Hematopoietic multipotent progenitor cell treated with erythropoietin and hydrocortisone succinate and interleukin-3 and kit ligand, for 17 days (in vitro differentiated cells): ENCODE data around the gene THSD4.

Experiments used
- DNase-seq: peaks from one replicate; pipeline ENCODE4 v3.0.0-alpha.2; 2015; ENCODE audit warnings: low spot score

The THSD4 gene

DNA sequence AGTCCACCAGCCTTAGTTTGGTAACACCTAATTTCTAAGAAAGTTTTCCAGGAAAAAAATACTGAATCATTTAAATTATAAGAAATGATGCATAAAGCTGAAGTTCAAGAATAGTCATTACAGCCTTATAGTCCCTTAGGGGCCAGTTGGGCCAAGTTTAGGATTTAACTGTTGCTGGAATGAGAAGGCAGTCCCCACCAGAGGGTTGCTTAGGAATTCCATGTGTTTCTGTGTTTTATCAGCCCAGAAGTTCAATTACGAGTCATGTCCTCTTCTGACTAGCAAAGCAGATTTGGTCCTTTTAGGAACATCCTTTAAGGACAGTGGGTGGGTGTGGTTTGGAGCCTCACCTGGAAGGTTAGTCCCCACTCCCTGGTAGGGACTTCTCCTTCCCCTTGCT lies 638.1 kb downstream of the THSD4 start:
- no peak for DNase-seq

DNA sequence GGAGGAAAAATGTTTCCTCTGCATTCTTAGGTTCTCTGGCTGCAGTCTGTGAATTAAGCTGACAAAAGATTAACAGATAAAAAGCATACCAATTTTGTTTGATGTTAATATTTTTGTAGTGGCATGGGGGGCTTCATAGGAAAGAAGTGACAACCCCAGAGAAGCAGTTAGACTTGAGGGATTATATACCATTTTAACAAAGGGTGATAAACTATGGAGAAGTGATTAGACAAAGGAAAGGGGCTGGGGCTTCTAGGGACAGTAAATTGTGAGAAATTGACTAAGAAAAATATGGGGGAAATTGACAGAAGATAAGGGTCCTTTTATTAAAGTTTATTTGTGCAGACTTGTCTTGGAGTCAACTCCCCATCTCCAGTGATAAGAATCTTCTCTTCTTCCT lies 639.4 kb downstream of the THSD4 start:
- DNase-seq: no peak

DNA sequence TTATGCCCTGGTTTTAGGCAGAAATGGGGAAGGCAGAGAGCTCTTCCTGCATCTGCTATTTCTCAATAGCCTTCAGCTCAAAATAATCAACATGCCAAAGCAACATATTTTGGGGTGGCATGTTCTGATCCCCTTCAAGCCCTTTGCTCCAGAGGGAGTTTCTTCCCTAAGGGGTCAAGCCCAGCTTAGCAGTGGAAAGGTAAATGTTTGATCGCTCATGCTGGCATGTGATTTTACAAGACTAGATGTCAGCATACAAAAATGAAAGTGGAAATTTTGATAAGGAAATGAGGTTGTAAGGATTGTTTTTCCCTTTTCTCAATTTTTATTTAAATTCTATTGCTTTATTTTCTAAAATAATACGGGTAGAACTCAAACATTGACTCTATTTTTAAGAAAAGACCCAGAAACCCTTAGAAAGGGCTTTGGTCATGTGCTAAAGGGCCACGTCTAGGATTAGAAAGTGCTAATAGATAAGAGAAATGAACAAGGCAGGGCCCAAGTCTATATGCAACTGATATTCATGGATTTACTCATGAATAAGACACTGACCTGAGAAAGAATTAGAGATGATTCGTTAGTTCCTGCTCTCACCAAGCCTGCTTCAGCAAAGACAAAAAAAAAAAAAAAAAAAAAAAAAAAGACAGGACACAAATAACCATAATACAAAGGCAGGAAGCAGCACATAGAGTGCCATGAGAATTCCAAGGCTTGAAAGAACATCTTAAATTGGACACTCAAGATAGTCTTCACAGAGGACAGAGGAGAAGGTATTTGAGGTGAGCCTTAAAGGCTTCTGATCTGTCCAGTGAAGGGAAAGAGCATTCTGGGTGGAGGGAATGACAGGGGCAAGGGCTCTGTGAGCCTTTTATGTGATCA lies 640.1 kb downstream of the THSD4 start:
- no peak for DNase-seq

DNA sequence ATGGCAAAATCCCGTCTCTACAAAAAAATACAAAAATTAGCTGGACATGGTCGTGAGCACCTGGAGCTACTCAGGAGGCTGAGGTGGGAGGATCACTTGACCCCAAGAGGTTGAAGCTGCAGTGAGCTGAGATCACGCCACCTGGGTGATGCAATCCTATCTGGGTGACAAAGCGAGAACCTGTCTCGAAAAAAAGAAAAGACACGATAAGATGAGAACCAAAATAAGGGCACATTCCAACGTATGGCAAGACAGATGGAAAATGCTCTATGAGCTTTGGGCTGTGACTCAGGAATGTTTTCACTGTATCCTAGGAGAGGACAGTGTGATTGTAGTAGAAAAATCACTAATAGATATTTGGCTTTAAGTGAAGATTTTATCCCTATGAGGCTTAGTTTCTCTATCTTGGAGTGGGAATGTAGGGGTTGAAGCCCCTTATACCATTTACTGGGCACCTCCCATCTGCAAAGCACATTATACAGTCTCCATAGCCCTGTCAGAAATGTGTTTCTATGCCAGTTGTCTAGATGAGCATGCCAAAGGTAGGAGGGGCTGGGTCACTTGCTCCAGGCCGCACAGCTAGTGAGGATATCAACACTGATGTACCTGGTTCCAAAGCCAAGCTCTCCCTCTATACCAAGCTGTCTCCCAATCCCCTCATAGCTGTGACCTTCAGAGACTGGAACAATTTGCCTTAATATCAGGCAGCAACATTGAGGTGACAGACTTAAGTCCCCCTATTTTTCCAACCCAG lies 641.5 kb downstream of the THSD4 start:
- no peak for DNase-seq

DNA sequence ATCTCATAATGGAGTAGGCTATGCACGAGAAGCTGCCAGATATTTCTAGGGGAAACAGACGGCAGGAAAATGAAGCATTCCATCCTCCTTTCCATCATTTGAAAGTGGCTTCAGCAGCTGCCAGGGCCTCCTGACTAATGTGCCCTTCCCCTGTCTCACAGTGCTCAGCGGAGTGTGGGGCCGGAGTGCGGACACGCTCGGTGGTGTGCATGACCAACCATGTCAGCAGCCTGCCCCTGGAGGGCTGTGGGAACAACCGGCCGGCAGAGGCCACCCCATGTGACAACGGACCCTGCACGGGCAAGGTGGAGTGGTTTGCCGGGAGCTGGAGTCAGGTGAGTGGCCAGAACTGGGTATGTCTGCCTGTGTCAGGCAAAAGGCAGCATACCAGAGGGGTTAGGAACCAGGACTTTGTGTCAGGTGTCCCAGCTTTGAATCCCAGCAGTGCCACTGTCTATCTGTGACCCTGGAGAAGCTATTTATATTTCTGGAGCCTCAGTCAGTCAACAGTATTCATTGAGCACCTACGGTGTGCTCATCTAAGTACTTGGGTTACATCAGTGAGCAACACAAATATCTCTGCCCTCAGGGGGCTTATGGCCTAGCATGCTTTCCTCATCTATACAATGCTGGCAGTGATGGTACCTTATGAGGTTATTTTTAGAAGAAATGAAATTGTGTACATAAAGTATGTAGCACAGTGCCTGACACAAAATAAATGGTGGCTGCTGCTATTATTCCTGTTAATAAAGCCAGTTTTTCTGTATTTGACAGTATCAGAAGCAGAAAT lies 642.7 kb downstream of the THSD4 start:
- DNase-seq: no peak

DNA sequence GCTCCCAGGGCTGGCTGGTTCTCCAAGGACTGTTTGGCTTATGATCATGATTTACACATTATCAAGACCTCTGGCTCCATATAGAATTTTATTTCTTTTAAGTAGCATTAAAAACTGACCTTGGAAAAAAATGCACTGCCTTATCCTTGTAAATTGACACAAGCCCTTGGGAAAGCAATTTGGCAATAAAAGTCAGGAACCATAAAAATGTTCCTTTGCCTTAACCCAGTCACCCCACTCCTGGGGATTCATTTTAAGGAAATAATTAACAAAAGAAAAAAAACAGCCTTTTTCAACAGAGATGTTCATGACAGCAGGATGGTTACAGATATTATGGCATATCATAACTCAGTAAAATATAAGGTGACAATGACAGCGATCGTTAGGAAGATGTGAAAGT lies 643.4 kb downstream of the THSD4 start:
- no peak for DNase-seq

DNA sequence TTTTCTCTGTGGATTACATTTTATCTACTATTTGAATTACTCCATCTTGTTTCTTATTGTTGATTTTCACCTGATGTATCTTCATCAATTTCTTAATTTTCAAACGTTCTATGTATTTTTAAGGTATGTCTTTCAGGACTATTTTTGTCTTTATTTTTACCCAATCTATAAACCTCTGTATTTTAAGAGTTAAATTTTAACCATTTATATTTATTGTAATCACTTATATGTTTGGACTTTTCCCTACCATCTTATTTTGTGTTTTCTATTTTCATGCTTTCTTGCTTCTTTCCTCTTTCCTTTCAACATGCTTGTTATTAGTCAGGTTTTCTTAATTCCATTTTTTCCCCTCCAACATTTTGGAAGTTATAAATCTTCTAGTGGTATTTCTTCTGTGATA lies 645.6 kb downstream of the THSD4 start:
- no peak for DNase-seq

DNA sequence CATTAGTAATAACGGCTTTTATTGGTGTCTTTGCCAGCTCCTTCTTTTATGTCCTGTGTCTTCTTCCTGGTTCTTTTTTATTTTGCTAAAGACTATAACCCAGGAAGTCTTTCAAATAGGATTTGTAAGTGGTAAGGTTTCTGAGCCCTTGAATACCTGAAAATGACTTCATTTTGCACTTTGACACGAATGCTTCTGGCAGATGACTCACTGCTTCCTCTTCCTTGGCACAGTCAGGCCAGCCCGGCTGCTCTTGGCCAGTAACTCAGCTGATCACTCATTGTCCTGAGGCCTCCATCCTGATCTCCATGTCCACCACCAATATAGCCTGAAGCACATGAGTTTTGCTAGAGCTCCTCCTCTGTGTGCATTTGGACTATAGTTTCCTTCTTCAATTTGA lies 646.4 kb downstream of the THSD4 start:
- DNase-seq: no peak

DNA sequence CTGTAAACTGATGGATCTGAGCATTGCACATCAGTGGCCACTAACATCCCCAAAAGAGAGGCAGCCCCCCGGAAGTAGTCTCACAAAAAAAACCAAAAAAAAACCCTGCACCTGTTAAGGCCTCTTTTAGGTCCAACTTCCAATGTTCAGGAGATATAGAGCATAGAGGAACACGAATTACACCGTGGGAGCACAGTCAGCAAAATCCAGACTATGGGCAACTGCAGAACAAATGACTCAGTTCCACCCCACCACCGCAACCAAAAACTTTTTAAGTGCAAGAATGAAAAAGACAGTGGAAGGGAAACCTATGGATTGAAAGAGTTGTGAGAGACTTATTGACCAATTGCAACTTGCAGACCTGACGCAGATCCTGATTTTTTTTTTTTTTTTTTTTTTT lies 652.9 kb downstream of the THSD4 start:
- no peak for DNase-seq

DNA sequence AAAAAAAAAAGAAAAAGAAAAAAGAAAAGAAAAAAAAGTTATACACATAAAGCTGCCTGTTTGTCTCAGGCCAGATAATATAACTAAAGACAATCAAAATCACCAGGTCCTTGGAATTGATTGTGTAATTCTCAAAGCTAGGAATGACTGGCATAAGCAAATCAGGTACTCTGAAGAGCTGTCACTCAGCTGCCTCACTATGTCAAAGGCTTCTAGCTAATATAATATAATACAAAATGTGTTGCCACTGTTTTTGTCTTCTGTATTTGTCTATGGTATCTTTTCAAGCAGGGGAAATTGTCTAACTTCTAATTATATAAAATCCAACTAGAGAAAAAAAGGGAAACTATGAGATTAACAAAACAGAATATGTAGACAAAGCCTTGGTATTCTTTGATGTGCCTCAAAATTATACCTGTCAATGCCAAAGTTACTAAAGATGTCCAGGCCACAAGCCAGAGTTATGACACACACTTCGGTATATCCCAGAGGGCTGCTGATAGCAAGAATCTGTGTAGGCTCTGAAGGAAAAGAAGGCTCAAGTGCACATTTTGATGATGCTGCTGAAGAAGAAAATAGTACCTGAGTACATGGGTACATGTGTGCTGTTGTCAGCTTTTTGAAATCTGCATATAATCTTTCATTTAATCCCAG lies 658.1 kb downstream of the THSD4 start:
- no peak for DNase-seq

DNA sequence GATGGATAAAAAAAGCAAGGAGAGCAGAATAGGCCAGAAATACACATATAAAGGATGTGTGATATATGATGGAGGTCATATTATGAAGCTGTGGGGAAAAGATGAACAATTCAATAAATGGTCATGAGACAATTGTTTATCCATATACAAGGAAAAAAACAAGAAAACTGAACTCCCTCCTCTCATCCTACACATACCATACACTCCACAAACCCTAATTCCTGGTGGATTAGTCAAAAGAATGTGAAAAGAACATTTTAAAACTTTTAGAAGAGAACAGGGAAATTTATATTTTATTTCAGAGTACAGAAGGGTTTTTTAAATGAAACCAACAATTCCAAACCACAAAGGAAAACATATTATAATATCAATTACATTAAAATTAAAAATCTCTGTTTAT lies 660.6 kb downstream of the THSD4 start:
- DNase-seq: no peak

DNA sequence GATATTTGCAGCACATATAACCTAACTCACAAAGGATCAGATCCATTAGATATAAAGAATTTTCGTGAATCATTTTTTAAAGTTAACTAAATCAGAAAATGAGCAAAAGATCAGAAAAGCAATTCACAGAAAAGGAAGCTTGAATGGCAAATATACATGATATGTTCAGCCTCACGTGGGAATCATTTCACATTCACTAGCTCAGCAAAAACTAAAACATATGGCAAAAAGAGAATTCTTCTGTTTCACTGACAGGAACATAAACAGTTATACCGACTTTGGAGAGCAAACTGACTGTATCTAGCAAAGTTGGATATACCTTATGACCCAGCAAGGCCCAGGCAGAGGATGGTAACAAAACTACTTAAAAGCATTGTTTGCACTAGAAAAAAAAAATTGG lies 661.0 kb downstream of the THSD4 start:
- no peak for DNase-seq

DNA sequence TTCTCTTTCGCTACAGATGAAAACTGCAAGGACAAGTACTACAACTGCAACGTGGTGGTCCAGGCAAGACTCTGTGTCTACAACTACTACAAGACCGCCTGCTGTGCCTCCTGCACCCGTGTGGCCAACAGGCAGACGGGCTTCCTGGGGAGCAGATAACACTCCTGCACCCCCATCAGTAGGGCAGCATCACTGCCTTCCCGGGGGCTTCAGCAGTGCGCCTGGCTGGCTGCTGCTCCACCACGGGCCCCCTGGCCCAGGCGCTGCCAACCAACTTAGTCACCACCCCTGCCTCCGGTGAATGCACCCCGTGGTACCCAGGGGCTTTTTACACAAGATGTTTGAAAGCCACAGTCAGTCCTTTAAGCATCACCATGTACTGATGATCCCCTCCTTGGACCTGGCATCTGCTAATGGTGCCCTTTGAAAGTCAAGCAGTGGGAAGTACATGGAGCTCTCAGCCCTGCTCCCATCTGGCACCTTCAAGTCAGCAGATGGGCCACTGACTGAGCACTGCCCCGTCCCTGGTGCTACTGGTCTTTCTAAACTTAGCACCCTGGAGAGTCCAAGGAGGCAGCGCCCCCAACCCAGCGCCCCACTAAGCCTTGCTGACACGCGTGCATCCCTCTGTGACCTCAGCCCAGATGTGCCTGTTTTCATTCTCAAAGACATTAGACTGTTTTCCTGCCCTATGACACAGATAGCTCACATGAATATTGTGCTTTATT lies 662.1 kb downstream of the THSD4 start:
- DNase-seq: no peak

DNA sequence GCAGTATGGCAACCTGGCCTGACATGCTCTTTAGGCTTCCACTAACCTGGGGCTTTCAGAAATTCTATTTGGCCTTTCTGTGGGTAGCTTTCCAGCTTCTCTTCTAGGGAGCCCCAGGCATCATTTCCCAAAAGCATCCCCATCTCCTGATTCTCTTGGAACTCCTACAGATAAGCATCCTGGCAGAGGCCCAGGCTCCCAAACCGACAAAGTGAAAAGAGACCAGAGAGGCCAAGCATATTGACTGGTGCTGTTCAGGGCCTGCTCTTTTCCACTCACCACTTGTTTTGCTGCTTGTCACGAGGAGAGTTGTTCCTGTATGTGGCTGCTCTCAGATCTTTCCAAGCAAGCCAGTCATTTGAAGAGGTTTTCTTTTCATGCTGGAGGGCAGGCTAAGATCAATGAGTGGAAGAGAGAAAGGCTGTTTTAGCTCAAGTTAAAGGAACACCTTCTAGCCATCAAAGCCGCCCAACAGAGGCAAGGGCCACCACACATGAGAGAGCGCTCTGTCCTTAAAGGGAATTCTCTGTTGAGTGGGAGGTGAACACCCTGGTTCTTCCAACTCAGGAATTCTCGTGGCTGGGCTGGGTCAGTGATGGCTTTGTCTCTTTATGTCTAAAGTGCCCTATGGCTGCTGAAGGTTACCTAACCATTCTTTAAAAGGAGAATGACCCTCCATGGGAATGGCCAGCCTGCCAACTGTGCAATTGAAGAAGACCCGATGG lies 664.0 kb downstream of the THSD4 start:
- DNase-seq: no peak

DNA sequence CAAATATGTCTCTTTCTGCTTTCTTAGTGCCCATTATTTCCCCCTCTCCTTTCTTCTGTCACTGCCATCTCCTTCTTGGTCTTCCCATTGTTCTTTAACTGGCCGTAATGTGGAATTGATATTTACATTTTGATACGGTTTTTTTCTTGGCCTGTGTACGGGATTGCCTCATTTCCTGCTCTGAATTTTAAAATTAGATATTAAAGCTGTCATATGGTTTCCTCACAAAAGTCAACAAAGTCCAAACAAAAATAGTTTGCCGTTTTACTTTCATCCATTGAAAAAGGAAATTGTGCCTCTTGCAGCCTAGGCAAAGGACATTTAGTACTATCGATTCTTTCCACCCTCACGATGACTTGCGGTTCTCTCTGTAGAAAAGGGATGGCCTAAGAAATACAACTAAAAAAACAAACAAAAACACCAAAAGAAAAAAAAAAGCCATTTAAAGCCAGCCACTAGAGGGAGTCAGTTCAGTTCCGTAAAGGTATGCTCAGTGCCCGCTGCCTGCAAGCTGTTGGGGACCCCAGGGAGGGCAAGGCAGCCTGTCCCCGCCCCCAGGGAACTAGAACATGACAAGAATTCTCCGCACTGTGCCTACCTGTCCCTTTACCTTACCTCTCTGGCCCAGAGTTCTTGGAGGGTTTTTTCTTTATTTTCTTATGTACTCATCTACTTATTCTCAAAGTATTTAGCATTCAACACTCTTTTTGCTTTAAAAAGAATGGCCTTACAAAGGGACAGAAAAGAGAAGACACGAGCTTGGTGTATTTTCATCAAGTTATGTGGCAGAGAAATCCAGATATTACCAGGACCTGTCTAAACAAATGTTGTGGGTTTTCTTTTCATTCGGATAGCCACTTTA lies 665.1 kb downstream of the THSD4 start:
- DNase-seq: peak; percentile 18

DNA sequence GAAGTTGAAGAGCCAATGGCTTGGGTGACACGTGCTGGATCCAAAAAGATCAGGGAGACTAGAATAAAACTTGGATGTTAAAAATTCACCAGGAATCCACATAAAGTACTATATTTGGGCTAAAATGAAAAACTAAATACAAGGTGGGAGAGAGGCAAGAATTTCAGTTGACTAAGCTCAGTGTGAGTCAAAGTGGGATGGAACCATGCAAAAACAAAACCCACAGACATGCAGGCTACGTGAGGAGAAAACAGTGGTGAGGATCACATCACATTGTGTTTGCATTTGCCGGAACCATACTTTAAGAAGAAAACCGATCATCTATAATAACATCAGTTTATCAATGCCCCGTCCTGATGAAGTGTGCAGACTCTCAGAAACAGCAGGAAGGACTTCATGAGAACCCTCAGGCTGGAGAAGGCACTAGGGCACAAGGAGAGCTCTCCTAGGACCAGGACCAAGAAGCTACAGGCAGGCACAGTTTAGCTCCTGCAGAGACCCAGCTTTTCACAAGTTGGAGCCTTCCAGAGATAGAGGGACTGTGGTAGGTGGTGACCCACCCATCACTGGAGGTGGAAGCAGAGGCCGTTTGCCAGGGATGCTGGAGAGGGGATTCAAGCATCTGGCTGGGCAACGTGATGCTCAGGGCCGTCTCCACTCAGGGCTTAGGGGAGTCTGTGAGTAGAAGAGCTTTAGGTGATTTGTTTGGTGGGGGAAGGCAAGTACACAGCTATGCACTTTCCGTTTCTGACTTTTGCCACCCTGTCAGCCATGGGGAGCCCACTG lies 666.1 kb downstream of the THSD4 start:
- DNase-seq: no peak

DNA sequence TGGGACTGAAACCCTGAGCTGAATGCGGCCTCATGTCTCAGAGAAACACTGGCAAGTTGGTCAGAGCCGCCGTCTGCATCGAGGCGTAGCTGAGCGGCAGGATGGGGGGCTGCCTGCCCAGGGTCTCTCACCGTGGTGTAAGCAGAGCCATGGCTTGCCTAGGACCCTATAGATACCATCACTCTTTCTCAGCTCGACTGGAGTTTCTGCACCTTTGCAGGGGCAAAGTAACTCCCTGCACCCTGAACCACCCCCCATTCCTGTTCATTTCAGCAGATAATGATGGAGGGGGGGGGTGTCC lies 666.6 kb downstream of the THSD4 start:
- no peak for DNase-seq

DNA sequence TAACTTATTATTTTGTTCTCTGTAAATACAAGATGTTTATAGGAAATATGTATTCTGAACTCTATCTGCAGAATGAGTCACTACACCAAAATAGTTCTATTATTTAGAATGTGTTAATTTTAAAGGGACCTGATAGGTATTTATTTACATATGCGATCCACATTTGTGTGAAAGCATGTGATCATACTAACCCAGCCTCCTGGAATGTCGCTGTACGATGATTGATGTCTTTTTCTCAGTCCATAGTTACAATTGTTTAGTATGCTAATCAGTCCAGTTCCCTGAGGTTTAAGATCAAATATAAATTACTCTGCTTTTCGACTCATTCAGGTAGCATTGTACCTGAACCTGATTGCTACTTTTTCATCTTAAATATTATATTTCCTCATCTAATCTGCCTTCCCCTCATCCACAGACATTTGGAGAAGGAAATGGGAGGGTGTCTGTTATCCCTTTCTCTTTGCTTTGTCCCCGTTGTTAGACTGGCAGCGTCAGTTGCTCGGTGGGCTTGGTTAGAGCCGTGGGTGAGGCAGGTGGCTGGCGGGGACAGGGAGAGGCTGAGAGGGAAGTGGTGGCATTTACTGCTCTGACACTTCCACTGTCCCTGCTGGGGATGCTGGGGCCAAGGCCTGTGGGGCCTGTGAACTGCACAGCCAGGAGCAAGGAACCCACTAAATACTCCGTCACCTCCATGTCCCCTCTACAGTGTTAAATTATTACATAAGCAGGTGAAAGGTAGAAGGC lies 667.3 kb downstream of the THSD4 start:
- DNase-seq: no peak

DNA sequence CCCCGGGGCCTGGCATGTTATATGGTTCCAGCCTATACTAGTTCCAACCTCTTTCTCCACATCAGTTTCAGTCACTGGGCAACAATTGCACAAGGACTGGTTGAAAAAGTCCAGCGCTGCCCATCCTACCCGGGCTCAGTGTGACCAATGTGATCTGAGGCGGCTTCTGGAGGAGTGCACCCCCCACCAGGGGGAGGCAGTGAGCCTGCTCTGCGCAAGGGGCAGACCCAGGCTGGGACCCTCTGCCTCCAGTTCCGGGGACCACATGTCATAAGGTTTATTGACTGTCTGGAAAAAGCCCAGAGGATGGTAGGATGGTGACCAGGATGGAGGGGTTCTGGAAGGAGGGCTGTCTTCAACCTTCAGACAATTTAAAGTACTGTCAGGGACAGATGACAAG lies 669.4 kb downstream of the THSD4 start:
- DNase-seq: no peak
